Cardiac fibroblast (primary cell): ENCODE measurements around the gene CADM2.

Experiments used
- DNase-seq, 2 donors: peaks; one replicate each; pipeline versions ENCODE4 v3.0.0 to v3.0.0-alpha.2; 2010; ENCODE audit warnings: low read depth in 2 of 2
- H3K4me3 ChIP-seq, 2 donors: replicated peaks in 1 of 2; 1 replicate in 1 of 2; 2 replicates in 1 of 2; pipeline ENCODE4 v1.5.1; 2011; ENCODE audit warnings: low read depth in 2 of 2, low read length in 2 of 2, mild to moderate bottlenecking in 2 of 2, moderate library complexity in 1 of 2
- TF ChIP-seq, protein P1 (sequence below): IDR thresholded peaks from one replicate; pipeline ENCODE4 v1.5.1; 2011; ENCODE audit warnings: low read depth, mild to moderate bottlenecking, low read length, inconsistent platforms

CADM2 gene

DNA sequence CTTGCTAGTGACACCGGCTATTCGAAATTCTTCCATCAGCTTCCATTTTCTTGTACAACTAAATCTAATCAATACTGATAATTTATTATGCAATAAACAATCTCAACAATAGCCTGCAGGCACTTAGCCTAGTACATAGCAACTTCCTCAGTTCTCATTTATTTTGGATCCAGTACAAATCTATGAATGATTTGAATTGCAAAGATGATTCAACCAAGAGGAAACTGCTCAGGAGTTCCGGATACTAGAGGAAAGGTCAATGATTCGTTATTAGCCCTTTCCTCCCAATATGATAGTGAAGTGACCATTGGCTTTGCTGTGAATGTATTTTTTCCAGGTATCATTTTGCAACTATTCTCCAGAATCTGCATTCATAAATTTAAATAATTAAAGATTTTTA is 827.0 kb downstream of the CADM2 start:
- TF ChIP-seq, protein P1, sequence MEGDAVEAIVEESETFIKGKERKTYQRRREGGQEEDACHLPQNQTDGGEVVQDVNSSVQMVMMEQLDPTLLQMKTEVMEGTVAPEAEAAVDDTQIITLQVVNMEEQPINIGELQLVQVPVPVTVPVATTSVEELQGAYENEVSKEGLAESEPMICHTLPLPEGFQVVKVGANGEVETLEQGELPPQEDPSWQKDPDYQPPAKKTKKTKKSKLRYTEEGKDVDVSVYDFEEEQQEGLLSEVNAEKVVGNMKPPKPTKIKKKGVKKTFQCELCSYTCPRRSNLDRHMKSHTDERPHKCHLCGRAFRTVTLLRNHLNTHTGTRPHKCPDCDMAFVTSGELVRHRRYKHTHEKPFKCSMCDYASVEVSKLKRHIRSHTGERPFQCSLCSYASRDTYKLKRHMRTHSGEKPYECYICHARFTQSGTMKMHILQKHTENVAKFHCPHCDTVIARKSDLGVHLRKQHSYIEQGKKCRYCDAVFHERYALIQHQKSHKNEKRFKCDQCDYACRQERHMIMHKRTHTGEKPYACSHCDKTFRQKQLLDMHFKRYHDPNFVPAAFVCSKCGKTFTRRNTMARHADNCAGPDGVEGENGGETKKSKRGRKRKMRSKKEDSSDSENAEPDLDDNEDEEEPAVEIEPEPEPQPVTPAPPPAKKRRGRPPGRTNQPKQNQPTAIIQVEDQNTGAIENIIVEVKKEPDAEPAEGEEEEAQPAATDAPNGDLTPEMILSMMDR: no peak
- DNase-seq: peak in 1 of 2 donors; percentile 1
- H3K4me3 ChIP-seq: no peak overlapping the region

DNA sequence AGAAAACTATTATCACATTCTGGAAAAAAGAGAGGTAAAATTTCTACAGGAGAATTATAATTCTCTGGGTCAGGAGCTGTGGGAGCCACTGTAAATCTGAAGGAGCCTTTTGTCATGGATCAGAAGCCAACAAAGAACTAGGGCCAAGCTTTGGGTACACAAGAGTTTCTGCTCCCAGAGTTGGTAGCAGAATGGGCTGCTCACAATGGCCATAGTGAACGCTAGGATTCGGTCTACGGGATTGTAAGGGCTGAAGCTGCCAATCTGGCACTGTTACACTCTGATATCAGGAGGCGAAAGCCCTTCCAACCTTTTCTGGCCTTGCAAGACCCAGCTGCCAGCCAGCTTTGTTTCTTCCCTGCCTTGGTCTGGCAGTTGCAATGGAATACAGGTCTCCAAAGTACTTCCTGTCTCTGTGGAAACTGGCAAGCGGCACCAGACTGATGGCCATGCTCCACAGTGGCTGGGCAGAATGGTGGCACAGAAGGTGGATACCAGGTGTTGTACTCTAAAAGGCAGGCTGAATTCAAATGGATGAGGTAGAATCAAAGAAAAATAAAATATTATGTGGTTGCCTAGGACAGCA is 831.7 kb downstream of the CADM2 start:
- TF ChIP-seq, protein P1: no peak
- H3K4me3 ChIP-seq: no peak overlapping the region
- no peak for DNase-seq

DNA sequence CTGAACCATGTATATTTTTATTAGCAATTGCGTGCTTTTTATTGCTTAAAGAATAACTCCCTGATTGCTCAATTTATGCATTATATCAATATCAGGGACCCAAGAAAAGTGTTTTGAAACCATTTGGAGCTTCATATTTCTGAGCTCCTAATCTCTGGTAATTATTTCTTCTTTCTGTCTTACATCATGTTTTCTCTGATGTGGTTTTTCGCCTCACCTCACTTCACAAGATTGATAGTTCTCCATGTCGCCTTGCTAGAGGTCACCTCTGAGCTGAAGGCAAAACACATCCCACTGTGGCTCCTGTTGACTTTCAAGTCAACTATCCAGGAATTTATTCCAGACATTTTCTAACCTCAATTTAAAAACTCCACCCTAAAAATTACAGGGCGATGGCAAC is 837.4 kb downstream of the CADM2 start:
- TF ChIP-seq, protein P1: no peak
- no peak for DNase-seq
- H3K4me3 ChIP-seq: no peak overlapping the region

DNA sequence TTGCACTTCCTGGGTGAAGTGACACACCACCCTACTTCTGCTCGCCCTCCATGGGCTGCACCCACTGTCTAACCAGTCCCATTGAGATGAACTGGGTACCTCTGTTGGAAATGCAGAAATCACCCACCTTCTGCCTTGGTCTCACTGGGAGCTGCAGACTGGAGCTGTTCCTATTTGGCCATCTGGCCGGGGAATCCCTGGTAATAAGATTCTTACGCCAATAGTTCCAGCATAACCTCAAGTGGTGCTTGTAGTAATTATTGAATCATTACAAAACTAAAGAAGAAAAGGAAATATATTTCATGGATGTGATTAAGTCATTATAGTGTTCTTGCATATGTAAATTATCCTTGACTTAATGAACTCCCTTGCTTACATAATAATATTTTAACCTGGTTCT is 841.9 kb downstream of the CADM2 start:
- H3K4me3 ChIP-seq: no peak overlapping the region
- DNase-seq: no peak
- TF ChIP-seq, protein P1: no peak

DNA sequence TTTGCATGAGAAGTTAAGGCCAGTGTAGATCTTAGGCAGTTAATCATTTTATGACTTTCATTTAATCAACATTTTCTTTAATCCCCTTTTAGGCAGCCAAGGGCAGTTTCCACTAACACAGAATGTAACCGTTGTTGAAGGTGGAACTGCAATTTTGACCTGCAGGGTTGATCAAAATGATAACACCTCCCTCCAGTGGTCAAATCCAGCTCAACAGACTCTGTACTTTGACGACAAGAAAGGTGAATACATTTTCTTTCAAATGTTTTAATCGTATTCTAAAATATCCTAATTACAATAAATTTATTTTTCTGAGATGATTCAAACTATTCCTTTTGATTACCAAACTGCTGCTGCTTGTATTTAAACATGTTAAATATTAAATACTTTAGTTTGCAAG is 843.2 kb downstream of the CADM2 start:
- H3K4me3 ChIP-seq: no peak overlapping the region
- DNase-seq: no peak
- TF ChIP-seq, protein P1: no peak

DNA sequence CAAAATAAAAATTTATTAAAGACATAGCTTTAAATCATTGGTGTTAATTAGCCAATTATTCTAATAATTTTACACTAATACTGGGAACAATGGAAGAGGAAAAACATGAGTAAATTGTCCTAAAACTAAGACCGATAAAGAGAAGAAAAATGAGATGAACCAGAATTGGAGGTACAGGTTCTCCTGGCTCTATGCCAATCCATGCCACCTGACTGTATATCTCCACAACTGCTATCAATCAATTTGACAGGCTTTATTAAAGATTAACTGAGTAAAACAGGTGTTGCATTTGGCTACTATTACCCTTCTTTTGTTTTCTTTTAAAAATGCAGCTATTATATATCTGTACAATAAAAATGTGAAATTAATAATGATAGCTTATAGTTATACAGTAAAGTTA is 850.0 kb downstream of the CADM2 start:
- H3K4me3 ChIP-seq: no peak overlapping the region
- no peak for DNase-seq
- TF ChIP-seq, protein P1: no peak
